ENCODE measurements around the gene MAP4K4.

MAP4K4 gene

GRCh38 chr2:101697124-101698013, at the start of gene MAP4K4:
Gene MAP4K4 (plus strand): TSS chr2:101697707. CDS start chr2:101698081, 374 bp downstream.
- peak; percentile 89 for DNase-seq (ENCODE audit: low spot score)

DNA sequence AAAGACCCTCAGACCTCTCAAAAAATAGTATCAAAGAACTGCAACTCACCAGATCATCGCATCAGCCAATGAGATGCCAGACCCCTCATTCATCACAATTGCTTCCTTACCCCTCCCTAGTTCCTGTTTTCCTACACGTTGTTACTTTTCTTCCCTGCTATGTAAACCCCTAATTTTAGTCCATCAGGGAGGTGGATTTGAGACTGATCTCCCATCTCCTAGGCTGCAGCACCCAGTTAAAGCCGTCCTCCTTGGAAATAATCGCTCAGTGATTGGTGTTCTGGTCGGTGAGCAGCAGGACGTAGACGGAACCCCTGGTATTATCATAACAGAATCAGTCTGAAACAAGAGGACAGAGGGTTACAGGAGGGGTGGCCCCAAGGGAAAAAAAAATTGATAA, 44.0 kb upstream of the MAP4K4 start:
- DNase-seq (ENCODE audit: low spot score) = no peak

DNA sequence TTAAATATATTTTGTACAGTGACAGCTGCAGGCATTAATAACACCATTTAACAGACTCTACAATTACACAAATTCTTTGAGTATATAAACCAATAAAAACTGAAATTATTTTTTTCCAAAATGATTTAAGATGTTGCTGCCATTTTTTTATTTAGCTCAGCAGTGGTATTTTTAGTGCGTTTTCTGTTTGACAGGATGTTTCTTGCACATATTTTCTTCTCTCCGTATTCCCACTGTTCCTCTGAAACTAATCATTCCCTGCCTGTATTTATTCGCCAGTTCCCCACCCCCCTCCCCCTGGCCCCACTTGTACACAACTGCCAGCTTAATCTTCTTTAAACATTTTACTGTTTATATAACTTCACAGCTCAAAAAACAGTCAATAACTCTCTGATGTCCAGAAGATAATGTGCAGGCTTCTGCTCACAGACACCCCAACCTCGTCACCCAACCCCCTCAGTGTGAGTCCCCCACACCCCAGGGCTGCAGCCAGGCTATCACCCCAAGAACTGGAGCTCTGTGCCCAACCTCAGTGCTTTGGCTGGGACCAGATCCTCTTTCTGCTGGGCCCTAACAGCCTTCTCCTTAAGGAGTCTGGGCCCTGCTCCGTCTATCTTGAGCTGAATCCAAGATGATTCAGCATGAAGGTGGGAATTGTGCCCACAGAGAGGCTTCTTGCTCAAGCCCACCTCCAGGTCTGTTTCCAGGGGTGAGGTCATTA, 41.6 kb upstream of the MAP4K4 start:
- DNase-seq (ENCODE audit: low spot score) = no peak

GRCh38 chr2:101657787-101658186, 39.7 kb upstream of the MAP4K4 start:
- DNase-seq (ENCODE audit: low spot score) = no peak

DNA sequence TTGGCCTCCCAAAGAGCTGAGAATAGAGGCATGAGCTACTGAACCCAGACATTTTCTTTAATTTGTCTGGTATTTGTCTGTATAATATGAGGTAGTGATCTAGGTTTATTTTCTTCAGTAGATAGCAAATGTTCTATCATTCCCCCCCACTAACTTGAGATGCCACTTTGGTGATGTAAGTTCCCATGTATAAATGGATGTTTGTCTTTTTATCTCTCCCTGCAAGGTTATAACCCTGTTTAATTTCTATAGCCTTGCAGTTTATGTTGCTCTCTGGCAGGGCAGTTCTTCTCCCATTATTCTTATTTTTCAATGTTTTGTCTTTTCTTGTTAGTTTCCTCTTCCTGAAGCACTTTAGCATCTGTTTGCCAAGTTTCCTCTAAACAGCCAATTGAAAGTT, 39.1 kb upstream of the MAP4K4 start:
- DNase-seq (ENCODE audit: low spot score) = no peak

GRCh38 chr2:101665312-101665711, 32.2 kb upstream of the MAP4K4 start:
- no peak for DNase-seq (ENCODE audit: low spot score)

DNA sequence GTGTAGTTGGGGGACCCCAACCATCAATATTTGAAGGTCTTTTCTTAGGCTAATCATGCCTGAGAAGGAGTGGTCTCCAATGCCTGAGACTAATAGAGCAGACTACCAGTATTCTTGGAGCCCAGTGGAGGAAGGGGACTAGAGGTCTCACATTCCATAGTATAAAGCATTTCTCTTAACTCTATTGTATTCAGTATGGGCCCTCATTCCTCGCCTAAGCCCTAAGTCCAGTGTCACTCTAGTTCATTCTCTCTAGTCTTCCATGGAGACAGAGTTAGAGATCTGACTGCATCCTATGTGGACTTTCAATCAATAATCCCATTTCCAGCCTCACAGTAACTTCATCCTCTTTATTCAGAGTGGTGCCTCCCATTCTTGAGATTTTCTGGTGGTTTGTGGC, 29.7 kb upstream of the MAP4K4 start:
- DNase-seq (ENCODE audit: low spot score) = no peak

DNA sequence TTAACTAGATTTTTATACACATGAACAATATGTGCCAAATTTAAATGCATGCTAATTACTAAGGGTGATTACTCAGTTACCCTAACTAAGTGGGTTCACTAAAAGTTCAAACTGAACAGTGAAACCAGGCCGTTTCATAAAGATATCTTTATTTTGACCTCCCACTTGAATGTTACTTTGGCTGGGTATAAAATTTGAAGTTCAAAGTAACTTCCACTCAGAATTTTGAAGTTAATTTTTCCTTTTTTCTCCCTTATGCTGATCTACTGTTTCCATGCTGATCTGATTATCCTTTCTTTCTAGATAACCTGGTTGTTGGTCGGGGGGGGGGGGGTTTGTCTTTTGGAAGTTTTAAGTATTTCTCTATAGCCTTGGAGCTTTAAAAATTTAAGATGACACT, 25.5 kb upstream of the MAP4K4 start:
- no peak for DNase-seq (ENCODE audit: low spot score)

DNA sequence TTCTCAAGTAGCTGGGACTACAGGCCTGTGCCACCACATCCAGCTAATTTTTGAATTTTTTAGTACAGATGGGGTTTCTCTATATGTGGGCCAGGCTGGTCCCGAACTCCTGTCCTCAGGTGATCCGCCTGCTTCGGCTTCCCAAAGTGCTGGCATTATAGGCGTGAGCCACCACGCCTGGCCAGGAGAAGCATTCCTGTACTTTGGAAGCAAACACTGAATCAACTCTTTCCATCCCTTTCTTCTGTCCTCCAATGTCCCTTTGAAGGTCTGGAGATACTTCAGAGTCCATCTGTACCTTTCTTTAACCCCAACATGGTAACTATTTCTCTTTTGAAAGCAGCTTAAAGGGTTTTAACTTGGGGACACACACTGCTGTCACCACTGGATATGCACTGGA, 23.6 kb upstream of the MAP4K4 start:
- DNase-seq (ENCODE audit: low spot score) = no peak

DNA sequence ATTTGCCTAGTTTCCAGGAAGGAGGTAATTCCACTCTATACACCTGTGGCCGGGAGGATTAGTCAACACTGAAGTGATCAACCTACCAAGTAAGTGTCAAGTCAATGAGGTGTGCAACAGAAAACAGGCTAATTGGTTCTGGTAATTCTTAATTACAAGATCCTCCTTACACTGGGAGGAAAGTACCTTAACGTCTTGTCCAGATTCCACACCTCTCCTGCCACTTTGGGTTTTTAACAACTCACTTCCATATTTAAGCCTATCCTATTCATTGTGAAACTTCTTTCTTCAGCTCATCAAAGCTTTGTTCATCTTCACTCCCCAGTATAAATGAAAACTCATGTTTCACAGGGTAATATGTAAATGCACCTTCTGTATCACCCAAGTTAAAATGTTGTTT, 22.0 kb upstream of the MAP4K4 start:
- DNase-seq (ENCODE audit: low spot score) = no peak

GRCh38 chr2:101676674-101677073, 20.8 kb upstream of the MAP4K4 start:
- no peak for DNase-seq (ENCODE audit: low spot score)

- no peak for DNase-seq (ENCODE audit: low spot score)
Measured at GRCh38 chr2:101677658-101678057, 19.8 kb upstream of the MAP4K4 start.

DNA sequence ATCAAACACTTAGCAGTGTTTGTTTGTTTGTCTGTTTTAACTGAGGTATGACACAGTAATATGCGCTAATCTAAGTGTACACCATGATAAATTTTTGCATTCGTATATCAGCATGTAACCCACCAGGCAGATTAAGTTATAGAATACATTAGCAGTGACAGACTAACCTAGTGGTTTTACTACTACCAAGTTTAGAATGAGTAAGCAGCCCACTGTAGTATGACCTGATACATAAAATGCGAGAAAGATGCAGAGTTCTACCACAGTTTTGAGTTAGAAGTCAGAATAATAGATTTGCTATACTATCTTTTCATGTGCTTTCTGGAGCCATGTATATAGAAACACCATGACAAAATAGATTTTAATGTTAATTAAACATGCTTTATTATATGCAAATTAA, 19.1 kb upstream of the MAP4K4 start:
- no peak for DNase-seq (ENCODE audit: low spot score)

GRCh38 chr2:101679037-101679726, 18.3 kb upstream of the MAP4K4 start:
- DNase-seq (ENCODE audit: low spot score) = no peak

DNA sequence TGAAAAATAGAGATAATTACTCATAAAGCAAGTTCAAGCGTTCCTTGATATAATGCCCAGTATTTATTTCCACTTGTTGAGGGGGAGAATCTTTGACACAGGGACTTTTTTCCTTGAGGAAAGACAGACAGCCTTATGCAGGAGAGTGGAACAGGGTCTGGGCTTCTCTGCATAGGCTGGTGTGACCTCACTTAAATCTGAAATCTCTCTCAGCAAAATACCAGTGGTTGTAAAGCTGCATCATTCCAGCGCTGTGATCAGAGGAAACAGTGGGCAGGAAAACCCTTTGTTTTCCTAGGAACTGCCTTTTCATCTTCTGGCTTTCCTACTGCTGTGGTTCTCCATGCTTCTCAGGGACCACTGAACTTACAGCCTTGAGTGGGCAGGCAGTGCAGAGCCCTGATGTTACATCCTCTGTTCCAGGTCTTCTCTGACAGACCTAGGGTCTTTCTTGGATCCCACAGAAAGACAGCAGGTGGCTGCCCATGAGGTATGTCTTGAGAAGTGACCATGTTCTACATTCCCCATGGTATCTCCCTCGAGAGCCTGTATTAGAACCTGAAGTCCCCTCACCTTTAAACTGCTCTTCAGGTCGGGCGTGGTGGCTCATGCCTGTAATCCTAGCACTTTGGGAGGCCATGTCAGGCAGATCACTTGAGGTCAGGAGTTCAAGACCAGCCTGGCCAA, 17.6 kb upstream of the MAP4K4 start:
- no peak for DNase-seq (ENCODE audit: low spot score)

DNA sequence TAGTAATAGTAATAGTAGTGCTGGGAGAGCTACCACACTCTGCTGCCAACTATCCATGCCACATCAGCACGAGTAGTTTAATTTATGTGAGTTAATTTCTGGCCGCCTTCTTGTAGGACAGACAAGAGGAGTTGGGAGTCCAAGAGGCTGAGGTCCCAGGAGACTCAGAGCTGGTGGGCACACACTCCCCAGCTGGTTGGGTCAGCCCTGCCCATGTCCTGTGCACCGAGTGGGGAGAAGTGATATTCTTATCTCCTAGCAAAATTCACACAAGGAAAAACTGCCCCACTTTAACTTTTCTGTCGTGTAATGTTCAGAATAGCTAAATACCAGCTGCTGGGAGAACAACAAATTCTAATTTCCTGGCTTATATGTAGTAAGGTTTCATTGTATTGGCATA, 15.2 kb upstream of the MAP4K4 start:
- DNase-seq (ENCODE audit: low spot score) = no peak

GRCh38 chr2:101684313-101684712, 13.2 kb upstream of the MAP4K4 start:
- DNase-seq (ENCODE audit: low spot score) = no peak

- DNase-seq (ENCODE audit: low spot score) = no peak
Measured at GRCh38 chr2:101688261-101688660, 9.2 kb upstream of the MAP4K4 start.

DNA sequence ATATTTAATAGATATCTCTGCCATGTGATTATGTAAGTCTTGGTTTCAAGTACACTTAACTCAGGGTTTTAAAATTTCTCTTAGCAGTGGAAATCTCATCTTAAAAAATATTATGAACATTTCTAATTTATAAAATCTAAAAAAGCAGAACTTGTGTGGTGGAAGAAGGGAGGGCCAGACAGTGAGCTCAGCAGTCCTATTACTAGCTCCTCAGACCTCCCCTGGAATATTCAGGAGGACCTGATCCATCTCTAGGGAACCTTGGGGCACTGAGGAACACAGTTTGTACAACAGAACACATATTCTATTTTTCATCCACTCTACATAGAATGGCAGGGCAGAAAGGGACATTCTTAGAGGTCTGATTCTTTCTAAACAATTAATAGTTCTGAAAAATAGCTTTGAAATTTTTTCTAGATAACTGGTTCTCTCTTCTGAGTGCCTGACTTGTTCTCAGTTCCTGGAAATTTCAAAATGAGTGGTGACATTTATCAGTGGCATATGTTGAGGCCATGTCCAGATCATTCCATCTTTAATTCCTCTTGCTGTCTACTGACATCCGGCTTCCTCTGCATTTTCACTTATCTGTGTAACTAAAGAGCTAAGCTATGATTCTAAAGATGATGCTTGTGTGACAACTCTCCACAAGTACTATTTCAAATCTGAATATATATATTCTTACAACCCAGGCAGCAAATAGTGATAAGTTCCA, 8.2 kb upstream of the MAP4K4 start:
- DNase-seq (ENCODE audit: low spot score) = no peak

GRCh38 chr2:101690547-101691152, 6.9 kb upstream of the MAP4K4 start:
- no peak for DNase-seq (ENCODE audit: low spot score)

DNA sequence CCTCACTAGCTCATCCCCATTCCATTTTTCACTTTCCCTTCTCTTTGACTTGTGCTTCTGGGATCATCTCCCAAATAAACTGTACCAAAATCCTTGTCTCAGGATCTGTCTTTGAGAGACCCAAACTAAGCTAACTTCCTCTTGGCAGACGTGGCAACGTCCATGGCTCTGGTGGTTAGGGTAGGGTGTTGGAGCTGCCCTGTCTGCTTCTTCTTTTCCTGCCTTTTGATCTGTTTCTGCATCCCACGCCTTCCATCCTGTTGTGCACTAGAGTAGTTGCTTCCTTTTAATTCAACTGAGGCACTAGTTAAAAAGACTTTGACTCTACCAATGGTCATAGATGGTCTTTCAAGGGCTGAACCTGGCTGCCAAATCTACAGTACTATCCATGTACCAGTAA, 5.5 kb upstream of the MAP4K4 start:
- peak; percentile 41 for DNase-seq (ENCODE audit: low spot score)
